Measurements from ENCODE around the gene TFF3.

Gene TFF3

DNA sequence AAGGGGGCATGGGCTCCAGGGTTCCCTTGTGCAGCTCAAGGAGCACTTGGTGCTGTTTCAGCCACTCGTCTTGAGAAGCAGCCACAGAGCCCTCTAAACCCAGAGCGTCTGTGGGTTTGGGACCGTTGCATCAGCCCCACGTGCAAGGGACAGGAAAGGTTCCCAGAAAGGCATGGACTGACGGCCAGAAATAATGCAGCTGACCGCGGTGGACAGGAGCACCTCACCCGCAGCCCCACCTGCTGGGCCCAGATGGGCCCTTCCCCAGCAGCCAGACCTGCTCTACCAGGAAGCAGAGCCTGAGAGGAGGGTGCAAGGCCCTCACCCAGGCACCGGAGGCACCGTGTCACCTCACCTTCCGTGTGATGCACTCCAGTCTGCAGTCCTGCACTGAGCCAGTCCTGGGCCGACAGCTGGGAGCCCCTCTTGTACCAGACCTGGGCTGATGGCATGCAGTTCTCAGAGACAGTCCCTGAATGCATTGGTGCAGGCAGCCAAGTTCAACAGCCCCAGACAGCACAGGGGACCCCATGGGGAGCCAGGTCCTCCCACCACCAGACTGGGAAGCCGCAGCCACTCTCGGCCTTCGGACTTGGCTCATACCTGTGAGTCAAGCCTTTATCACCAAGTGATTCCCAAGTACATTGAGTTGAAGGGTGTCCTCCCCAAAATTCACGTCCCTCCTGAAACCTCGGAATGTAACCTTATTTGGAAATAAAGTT is 4.8 kb upstream of the TFF3 start:
- no peak for DNase-seq

DNA sequence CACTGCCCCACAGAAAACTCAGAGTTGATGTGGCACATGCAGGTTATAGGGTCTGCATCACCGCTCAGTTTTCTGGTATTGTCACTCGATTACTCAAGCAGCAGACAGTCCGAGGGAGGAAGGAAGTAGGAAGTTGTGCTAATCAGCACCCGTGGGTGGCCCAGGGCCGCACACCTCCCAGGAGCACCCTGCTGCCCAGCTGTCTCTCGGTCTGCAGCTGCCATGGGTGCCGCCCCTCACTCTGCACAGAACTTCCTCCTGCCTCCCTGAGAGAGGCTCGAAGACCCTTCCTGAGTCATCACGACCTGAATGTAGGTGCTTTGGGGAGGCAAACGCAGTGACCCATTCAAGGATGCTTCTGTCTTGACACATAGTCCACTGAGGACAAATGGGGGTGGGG is 4.2 kb upstream of the TFF3 start:
- DNase-seq, result no peak

DNA sequence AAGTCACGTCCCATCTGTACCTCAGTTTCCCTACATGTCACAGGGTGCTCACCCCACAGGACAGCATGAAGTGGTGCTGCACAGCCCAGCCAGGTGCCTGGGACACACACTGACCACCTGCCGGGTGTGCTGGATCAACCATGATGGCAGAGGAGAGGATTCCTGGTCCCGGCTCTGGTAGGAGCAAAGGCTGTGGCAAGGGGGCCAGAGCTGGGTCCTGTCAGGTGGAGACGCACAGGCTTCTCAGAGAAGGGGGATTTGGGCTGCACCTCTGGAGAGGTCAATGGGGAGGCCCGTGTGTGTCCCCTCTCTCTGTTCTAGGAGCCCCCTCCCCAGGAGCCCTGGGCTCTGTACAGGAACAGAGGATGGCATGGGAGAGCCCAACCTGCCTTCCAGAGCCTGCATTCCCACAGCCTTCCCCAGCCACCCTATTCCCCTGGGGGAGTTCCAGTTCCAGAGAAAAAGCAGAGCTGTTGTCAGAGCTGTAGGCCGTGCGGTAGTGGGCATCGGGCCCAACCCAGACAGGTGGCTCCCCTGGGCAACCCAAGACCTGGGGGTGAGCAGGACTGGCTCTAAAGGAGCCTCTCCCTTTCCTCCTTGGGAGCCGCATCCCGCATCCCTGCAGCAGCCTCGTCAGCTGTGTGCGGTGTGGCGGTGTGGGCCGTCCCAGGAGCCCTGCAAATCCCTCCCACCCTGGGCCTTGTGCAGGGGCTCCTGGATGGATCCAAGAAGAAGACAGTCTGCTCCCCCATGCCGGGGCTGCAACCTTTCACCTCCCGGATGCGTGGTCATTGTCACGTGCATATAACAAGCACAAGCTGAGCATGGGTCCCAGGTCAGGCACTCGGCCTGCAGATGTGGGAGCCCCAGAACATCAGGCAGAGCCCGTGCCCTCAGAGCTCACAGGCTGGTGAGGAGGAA is 2.9 kb upstream of the TFF3 start:
- DNase-seq, result no peak

DNA sequence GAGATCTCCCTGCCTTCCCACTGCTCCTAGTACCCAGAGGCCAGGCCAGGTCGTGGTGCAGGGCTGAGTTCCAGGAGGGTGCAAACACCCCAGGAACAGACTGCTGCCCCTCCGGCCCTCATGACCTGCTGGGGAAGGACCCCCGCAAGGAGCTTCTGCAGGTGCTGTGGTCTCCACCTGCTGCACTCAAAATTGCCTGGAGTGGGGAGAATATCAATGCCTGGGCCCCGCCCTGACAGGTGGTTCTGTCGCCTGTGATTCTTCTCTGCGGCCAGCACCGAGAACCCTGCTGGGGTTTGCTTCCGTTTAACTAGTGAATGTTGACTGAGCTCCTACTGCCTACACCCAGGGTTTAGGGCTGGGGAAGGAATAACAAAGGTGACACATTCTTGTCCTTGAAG is 2.1 kb upstream of the TFF3 start:
- DNase-seq, result no peak

DNA sequence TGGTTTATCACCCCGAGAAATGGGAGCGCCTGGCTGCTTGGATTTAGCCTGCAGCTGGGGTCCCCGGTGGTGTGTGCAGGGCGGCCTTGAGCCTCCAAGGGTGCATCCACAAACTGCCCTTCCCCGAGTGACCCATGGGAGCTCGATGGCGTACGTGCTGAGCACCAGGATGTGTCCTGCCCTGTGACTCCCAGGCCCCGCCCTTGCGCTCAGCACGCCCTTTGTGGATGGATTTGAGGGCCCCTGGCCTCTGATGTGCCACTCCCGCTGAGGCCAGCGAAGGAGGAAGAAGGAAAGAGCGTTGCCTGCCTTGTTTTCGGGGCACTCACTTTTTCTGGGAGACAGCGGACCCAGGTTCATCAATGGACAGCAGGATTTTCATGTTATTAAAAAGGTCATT is 1.7 kb upstream of the TFF3 start:
- DNase-seq, result no peak

DNA sequence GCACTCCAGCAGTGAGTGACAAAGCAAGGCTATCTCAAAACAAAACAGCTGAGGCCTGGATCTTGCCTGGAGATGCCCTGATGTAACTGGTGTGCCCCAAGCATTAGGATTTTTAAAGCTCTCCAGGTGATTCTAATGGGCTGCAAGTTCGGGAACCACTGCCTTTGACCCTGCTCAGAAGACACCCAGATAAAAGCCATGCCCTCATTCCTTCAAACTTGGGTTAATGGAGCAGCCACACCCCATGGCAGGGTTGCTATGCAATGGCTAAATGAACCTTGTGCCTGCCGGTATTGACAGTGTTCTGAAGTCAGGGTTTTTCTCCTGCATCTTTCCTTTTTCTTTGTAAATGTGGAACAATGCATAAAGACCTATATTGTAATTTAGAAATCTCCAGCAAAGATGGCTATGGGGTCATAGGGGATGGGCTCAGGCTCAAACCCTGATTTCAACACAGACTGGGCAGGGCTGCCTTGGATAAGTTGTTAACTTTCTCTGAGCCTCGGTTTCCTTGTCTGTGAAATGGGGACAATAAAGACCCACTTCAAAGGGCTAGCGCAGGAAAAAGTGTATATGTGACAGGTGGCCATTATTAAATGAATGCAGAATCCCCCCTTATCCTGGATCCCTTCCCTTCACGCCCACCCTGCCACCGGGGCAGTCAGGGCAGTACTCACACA is 453 bp downstream of the TFF3 start:
- no peak for DNase-seq

DNA sequence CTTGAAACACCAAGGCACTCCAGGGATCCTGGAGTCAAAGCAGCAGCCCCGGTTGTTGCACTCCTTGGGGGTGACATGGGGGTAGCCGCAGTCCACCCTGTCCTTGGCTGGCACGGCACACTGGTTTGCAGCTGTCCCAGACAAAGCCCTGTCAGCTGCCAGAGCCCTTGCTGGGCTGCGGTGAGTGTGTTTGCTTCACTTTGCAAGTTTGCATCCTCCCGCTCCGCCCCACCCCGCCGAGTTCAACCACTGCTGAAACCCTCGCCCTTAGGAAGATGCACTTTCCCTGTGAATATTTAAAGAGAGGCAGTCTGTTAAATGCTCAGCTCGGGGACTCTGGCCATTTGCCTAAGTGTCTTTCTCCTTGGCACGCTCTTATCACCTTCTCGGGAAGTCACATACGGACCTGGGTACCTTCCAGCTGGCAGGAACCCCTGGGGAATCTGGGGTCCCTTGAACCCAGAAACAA is 1.7 kb downstream of the TFF3 start:
- DNase-seq, result no peak

DNA sequence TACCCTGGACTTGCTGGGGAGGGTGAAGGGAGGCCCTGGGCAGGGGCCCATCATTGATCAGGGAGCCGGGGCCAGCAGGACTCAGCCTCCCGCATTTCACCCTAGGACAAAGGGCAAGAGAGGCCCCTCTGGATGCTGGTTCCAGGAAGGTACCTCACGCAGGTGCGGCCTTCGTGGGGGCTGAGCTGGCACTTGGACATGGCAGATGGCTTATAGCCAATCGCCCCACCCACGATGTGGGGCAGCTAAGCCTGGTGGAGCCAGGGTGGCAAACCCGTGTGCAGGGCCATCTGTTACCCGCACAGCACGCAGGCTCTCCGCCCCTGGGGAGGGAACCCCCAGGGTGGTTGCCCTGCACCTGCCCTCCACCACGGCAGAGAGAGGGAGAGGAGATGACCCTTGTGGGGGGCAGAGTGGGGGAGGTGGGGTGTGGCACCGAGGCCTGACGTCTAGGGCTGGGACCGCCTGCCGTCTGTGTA is 2.5 kb downstream of the TFF3 start:
- no peak for DNase-seq

DNA sequence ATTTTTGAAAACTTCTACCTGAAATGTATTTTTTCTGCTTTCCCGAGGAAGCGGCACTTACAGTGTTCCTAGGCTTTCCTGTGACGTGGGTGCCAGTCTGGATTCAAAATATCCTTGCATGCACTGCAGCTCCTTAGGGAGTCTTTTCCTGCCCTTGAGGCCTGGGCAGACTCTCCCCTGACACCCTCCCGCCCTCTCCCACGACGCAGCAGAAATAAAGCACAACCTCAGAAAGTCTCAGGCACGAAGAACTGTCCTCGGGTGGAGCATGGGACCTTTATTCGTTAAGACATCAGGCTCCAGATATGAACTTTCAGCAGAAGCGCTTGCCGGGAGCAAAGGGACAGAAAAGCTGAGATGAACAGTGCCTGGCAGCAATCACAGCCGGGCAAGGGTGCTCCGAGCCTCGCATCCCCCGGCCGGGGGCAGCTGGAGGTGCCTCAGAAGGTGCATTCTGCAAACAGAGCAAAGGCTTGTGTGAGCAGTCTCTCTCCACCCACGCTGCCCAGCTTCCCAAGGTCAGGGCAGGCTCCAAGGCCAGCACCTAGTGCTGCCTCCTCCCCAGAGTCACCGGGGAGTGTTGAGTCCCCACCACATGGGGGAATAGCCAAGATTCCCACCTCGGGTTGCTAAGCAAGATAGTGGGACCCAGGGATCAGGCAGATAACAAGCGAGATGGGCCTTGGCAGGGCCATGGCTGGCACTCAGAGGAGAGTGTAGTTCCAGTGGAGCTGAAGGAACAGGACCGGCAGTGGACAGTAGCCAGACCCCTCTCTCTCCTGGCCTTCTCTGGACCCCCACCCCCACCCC is 3.2 kb downstream of the TFF3 start:
- DNase-seq, result no peak

DNA sequence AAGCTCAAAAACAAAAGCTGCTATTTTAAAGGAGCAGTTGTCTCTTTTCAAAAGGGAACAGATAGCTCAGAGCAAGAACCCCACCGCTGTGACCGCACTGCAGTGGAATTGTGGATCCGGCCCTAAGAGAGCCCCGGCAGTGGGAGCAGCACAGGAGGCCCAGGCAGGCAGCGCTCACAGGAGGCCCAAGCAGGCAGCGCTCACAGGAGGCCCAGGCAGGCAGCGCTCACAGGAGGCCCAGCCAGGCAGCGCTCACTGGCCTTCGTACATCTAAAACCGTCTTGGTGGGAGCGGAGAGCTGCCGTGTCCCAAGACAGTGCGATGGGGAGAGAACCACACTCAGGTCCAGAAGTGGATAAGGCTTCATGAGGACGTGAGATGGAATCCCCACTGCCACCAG is 4.0 kb downstream of the TFF3 start:
- DNase-seq, result no peak

DNA sequence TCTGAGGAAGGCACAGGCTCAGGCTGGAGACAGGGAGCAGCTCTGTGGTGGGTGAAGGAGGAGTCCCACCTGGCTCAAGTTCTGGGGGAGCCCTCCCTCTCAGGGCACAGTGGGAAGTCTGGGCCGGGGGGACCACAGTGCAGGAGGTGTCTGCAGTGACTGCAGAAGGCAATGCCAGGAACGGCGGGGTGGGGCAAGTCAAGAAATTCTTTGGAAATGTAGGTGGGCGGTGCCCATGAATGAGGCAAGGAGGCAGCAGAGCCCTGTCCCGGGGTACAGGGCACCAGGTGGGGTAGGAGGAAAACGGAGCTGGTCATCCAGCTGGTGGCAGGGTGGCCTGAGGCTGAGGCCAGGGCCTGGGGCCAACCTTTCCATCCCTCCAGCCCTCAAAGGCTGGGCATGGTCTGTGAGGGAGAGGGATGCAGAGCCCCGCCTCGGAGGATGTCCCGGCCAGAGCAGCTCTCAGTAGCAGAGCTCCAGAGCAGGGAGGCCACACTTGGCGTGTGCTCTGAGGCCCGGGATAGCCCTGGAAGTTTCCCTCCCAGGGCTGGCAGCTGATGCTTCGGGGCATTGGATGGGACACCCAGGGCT is 4.7 kb downstream of the TFF3 start:
- DNase-seq, result no peak

DNA sequence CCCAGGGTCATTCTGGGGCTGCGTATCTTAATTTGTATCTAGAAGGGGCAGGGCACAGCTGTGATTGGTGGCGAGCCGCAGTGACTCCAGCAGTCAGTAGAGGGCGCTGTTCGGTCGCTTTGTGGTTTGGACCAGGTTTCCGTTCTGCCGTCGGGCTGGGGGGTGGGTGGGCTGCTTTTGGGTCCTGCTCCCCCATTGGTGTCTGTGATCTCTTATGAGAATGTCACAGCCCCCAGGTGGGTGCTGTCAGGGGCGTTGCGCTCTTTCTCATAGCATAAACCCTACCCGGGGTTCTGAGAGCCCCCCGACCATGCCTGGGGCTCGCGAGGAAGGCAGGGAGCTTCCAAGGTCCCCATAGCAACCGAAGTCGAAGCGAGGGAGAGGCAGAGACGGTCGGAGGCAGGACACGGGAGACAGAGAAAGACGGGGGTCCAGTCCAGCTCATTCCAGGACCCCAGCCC is 5.4 kb downstream of the TFF3 start:
- DNase-seq, result no peak

DNA sequence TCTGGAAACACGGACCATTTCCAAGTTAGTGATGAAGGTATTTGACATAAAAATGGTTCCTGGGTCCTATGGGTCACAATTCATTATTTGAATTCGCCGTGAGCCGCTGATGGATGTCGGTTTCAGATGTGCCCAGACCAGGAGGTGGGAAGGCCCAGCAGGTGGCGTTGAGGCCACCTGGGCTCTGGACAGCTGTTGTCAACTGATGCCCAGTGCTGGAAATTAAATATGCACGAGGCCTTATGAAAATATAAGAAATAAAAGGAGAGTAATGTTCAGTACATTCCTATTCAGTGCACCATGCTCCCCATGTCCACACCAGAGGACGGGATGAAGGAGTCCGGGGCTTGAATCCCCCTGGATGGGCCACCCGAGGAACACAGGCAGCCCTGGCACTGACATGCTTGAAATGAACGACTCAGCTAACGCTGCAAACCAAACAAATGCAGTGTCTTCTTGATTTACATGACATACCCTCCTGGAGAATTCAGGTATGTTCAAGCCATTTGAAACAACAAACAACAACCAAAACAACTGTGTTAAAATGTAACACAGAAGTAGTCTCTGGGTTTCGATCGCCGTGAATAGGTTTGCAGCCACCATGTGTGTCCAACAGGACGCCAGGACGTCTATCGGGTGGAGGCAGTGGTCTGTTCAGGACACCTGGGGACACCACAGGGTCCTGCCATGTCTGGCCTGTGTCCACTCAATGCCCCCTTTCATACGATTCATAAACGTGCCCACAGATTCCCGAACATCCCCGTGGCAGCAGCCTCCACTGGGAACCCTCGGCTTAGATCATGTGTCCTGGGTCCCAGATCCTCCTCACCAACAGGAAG is 6.1 kb downstream of the TFF3 start:
- DNase-seq, result no peak

DNA sequence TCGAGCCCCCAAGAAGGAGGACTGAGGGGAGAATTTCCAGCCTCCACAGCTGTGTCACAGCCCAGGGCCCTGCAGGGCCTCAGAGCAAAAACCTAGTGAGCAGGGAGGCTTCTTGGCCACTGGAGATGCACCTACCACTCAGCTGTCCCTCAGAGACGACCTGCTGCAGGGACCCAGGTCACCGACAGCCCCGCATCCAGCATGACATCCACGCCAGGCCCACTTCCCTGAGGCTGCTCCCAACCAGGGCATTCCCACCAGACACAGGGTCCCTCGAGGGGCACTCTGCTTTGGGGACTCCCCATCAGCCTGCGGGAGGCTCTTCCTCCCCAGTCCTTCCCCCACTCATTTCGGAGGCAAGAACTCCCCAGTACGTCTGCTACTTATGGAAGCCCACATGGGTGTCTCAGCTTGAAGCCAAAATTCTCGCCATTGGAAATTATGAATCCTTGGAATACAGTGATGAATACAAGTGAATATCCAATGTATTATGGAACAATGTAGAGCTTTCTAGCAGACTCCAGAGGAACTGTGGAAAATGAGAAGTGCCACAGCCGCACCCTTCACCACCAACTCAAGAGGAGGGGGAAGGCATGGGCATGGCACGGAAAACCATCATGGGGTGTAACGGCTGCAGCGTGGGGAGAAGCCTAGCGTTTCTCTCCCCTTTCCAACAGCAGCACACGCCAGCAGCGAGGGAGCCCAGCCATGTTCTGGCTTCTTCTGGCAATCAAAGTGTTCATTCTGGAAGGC is 6.9 kb downstream of the TFF3 start:
- no peak for DNase-seq

DNA sequence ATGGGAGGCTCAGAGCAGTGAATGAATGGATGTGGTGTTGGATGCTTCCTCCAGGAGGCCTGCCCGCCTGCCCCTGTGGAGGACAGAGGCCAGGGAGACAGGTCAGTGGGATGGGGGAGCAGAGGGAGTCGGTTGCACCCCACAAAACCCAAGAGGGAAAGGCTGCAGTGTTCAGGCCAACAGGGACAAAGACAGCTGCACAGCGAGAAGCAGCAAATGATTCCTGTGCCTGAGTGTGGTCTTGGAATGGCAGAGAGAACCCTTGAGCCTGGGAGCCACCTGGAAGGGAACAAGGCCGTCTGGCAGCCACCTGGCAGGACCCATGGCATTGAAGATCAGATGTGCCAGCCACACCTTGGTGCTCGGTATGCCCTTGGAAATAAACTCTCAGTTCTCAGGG is 8.1 kb downstream of the TFF3 start:
- DNase-seq, result no peak

DNA sequence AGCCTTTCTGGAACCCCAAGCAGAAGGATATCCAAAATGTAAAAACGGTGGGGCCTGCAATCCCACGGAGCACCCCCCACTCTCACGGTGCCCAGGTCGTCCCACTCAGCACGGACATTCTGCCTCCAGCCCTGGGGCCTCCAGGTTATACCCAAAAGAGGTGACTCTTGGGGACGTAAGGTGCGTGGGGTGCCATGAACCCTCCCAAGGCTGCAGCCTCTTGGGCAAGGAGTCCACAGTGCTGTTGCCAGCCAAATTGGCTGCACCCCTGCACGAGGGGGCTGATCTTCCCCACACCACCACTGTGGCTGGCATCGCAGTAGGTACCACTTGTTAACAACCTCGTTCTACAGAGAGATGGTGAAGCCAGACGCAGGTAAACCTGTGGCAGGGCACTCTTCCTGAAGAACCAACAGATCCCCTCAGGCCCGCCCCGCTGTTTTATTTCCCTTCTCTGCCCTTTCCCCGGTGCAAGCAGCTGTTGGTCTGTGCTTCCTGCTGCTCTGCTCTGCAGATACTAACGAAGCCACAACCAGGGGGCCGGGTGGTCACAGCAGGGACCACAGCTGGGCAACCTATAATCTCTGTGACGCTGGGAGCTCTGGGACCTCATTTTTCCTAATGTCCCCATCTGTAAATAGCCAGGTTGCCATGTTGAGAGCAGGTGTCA is 8.7 kb downstream of the TFF3 start:
- DNase-seq, result no peak

DNA sequence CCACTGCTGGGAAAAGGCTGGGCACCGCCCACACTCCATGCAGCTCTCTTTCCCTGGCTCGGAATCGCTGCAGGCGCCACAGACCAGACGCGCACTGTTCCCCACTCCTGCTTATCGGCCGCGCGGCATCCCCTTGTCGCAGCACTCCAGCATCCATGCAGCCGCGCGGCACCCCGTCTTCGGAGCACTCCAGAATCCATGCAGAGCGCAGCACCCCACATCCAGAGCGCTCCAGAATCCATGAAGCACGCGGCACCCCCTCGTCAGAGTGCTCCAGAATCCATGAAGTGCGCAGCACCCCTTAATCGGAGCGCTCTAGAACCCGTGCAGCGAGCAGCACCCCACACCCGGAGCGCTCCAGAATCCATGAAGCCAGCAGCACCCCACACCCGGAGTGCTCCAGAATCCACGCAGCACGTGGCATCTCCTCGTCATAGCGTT is 9.5 kb downstream of the TFF3 start:
- no peak for DNase-seq

DNA sequence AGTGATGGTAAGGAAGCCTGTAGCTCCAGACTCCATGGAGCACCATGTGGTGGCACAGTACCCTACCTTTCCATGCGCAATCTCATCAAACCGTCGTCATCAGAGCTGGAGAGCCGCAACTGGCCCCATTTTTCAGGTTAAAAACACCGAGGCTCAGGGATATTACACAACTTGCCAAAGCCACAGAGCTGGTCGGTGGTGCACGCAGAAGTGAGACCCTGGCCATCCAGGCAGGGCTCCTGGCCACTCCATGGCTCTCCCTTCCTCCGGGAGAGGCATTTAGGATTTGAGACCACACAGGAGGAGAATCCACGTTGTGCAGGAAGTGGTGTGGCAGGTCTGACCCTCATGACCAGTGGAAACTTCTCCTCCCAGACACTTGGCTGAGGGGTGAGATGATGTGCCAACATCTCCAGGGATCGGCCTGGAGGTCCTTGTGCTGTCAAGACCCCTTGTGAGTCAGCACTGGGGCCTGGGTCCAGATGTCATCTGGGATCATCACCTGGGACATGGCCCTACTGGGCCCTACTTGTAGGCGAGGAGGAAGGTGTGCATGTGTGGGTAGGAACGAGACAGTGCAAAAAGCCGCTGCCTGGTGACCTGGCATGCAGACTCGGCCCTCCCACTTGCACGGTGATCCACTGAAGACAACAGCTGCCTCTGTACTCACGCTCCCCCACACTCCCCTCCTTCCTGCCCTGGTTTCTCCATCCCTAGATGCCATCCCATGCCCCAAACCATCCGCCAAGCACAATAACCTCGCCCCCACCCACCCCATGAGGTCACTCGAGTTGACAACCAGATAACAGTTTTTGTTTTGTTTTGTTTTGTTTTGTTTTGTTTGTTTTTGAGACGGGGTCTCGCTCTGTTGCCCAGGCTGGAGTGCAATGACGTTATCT is 10.4 kb downstream of the TFF3 start:
- DNase-seq, result no peak

DNA sequence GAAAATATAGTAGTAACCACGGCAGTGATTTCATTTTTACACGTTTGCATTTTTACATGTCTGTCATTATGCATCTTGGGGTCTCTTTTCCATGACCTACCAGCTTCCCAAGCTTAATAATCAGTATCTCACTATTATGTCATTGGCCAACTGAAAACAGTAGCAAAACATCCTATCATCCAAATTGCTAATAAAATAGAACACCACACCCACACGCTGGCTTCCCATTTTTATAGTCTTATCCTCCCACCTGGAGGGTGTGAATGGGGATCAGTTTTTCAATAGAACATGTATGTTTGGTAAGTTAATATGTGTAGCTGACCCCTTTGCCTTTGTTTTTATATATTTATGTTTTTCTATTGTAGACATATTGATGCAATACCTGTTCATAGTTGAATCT is 11.8 kb downstream of the TFF3 start:
- DNase-seq, result no peak

Data from GOT3 (cell line).